AG10803 (cell line): Measurements from ENCODE around the gene RTL1.

Experiments used
- DNase-seq: peaks from one replicate; pipeline ENCODE4 v3.0.0; 2010; ENCODE audit warnings: low read depth
- H3K4me3 ChIP-seq: 2 replicates; pipeline ENCODE4 v1.5.1; 2011; ENCODE audit warnings: mild to moderate bottlenecking, low read length, control low read depth
- TF ChIP-seq, protein P1 (sequence below): conservative IDR thresholded peaks from 2 replicates; pipeline ENCODE4 v1.5.1; 2011; ENCODE audit warnings: mild to moderate bottlenecking, low read length, control low read depth, inconsistent platforms

Gene RTL1

DNA sequence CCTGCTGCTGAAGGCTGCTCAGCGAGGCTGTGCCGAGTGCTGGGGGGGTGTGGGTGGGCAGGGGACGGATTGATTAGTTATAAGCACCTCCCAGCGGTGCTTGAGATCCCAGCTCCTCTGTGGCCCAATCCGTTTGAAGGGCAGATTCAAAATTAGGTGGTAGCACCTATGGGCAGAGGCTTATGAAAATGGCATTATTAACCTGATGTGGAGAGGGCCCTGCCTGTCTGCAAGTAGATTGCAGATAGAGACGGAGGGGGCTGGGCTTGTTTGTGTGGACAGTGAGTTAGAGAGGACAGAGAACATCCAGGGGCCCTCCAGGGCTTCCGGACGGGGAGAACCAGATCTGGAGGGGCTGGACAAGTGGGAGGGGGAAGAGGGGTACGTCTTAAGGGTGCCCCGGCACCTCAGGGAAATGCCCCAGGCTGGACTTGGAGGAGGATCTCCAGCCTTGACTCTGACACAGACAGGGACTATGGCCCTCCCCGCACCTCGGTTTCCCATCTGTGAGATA is at the start of gene RTL1:
RTL1 (minus strand) TSS at position 51 of the 514 bp plus-strand sequence. CDS start 18,934 bp downstream, outside the sequence.
- TF ChIP-seq, protein P1, sequence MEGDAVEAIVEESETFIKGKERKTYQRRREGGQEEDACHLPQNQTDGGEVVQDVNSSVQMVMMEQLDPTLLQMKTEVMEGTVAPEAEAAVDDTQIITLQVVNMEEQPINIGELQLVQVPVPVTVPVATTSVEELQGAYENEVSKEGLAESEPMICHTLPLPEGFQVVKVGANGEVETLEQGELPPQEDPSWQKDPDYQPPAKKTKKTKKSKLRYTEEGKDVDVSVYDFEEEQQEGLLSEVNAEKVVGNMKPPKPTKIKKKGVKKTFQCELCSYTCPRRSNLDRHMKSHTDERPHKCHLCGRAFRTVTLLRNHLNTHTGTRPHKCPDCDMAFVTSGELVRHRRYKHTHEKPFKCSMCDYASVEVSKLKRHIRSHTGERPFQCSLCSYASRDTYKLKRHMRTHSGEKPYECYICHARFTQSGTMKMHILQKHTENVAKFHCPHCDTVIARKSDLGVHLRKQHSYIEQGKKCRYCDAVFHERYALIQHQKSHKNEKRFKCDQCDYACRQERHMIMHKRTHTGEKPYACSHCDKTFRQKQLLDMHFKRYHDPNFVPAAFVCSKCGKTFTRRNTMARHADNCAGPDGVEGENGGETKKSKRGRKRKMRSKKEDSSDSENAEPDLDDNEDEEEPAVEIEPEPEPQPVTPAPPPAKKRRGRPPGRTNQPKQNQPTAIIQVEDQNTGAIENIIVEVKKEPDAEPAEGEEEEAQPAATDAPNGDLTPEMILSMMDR = no peak
- H3K4me3 ChIP-seq = no peak within 1 kb of the TSS
- DNase-seq = no peak

DNA sequence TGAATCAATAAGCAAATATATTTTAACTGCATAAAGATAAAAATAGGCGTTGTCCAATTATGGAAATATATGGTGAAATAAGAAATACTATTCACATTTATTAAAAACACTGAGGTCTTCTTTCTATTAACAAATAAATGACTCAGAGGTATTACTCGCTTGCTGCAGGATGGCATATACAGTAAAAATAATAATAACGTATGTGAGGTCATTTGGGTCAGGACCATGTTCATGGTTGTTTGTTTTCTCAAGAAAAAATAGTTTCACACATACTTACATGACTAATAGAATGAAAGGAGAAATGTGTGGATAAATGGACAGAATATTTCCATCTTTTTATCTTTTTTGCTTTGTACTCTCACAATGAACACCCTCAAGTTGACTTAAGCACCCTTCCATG is 46.5 kb upstream of the RTL1 start:
- TF ChIP-seq, protein P1 = no peak
- H3K4me3 ChIP-seq = no peak overlapping the region
- DNase-seq = no peak

DNA sequence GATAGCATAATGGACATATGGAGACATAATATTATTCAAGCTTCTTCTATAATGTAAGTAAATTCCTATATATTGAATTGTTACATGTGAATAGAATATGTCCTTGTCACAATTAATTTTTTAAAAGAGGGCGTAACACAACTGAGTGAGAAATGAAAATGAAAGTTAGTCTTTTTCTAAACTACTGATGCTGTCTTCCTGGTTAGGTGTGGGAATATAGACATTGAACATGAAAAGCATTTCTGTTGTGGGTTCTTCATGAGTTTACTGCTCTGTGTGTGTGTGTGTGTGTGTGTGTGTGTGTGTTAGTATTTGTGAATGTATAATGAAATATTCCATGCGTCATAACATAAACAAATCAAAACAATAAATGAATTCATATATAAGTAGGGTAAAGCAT is 40.5 kb upstream of the RTL1 start:
- no peak for DNase-seq
- TF ChIP-seq, protein P1 = no peak
- no peak overlapping the region for H3K4me3 ChIP-seq

DNA sequence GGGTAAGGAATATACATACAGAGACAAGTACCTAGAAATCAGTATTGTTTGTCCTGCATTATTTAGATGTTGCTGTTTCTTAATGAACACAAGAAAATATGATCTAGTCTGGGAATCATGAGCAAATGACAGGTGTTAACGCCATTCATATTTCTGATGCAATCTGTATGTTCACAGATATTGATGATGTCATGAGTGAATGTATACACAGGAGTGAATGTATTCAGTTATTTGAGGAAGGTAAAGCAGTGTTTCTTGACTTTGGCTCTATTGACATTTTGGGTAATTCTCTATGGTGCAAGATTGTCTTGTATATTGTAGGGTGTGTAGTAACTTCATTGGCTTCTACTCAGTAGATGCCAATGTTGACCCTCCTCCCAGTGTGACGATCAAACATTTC is 26.7 kb upstream of the RTL1 start:
- no peak overlapping the region for H3K4me3 ChIP-seq
- TF ChIP-seq, protein P1 = no peak
- DNase-seq = no peak

DNA sequence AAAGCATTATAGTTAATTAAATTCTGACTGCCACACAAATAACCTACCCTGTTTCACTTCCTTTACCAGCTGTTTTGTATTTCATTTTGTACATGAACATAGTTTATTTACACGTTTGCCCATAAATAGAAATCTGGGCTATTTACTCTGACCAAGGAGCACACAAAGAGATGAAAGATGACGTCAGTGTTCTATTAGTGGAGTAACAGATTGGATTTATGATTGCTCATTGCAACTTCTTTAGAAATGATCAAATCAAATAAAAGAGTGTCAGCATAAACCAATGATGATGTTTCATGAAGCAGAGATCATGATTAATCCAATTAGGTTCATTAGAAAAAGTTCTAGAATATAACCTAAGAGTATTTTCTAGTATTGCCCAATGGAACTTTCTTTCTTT is 12.0 kb upstream of the RTL1 start:
- TF ChIP-seq, protein P1 = no peak
- peak; percentile 5 for DNase-seq
- no peak overlapping the region for H3K4me3 ChIP-seq

DNA sequence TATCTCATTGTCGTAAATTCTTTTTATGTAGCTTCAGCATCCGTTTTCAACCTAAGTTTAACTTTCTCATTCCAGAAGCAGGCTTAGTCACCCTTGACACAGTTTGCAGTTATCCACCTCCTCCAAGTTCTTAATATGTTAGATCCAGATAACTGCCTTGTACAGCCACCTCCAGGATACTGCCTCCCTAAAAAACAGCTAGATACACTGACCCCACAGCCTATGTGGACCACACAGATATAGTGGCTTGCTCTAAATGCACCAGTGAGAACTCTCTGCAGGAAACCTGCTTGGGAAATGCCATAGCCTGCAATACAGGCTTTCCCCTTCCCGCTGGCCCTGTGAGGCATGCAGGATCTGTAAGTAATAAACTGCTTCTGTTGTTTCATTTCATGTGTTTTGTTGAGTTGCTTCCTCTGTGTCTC is 11.1 kb upstream of the RTL1 start:
- TF ChIP-seq, protein P1 = no peak
- peak; percentile 3 for DNase-seq
- no peak overlapping the region for H3K4me3 ChIP-seq

DNA sequence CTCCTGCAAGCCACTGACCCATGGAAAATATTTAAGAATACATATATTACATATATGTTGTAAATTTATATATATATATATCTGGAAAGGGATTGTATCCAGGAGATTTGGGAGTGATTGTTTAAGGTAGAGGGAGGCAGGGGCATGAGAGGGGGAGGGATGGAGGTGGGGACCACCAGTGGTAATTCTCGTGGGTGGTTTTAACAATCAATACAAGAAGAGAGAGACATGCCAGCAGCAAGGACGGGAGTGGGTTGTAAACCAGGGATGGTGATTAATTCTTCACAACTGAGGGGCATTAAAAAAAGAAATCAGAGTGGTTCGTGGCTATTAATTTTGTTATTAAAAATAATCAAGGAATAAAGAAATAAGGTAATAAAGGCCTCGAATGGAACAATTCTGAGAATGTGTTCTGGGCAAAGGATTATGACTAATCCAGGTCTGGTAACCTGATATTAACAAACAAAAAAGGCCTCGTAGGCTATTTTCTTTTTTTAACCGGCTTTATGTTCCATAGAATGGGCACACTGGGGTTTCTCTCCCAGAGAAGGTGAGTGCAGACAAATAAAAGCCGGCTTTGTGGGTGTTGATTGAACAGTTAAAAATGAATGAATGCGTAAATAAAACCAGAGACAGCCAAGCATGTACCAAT is 8.3 kb upstream of the RTL1 start:
- TF ChIP-seq, protein P1 = no peak
- DNase-seq = no peak
- H3K4me3 ChIP-seq = no peak overlapping the region
